HepG2 (cell line): ENCODE measurements around the gene BICDL1. TPM values are rescaled to one million over a fixed set of nuclear protein-coding genes. Genes with fewer than 3 reads are reported as not detected.

Source experiments
- ATAC-seq: fragments of 200-7000 bp; cut with Tn5 transposase; 3 replicates; pipeline ENCODE4 v1.9.1; 2020; ENCODE audit warnings: mild to moderate bottlenecking, moderate library complexity
- BruUV-seq: library from RNA; stranded (reverse); fragments of 400-500 nt; replicated peaks from 2 replicates; lab custom pipeline; 2021; lab: Mats Ljungman, UMichigan
- CTCF ChIA-PET: fragments of 300-600 bp; formaldehyde crosslinking; extraction: SDS; loops from one replicate; lab custom pipeline; 2021; ENCODE audit warnings: low total read pairs, inconsistent platforms, low intra/inter-chr PET ratio; lab: Yijun Ruan, JAX
- POLR2A ChIA-PET: fragments of 350-600 bp; sonication (Branson Sonifier 250); formaldehyde crosslinking; loops from one replicate; lab custom pipeline; 2020; ENCODE audit warnings: antibody characterized with exemption, inconsistent platforms; lab: Yijun Ruan, JAX
- DNase-seq: peaks from one replicate; pipeline ENCODE4 v3.0.0-alpha.2; 2015; ENCODE audit warnings: low spot score
- FAIRE-seq: peaks from 3 replicates; lab custom pipeline; 2011; peaks lifted over from hg19 to GRCh38; lab: Jason Lieb, UNC
- H2AFZ ChIP-seq: one replicate; pipeline ENCODE4 v1.6.1; 2011; ENCODE audit warnings: low read length, inconsistent platforms
- H3K27ac ChIP-seq: fragments of 300-600 bp; 3 replicates; pipeline ENCODE4 v1.8.0; 2011; ENCODE audit warnings: mixed run types, mild to moderate bottlenecking, mixed read lengths, low read length, inconsistent platforms; ENCODE audit not compliant: insufficient read depth; ENCODE audit errors: extremely low read length
- H3K27me3 ChIP-seq, 2 experiments: fragments of 200-600 bp in 1 of 2; 2 replicates in 1 of 2; 3 replicates in 1 of 2; pipeline versions ENCODE4 v1.6.0 to v1.8.0; 2011; ENCODE audit warnings: low read length in 2 of 2, mild to moderate bottlenecking in 2 of 2, moderate library complexity in 2 of 2, inconsistent platforms in 1 of 2; ENCODE audit not compliant: insufficient read depth in 2 of 2, control insufficient read depth in 1 of 2
- H3K36me3 ChIP-seq, 2 experiments: fragments of 200-600 bp in 1 of 2; replicated peaks in 1 of 2; 2 replicates in 1 of 2; 3 replicates in 1 of 2; pipeline versions ENCODE4 v1.5.1 to v1.8.0; 2011; ENCODE audit warnings: low read length in 2 of 2, inconsistent platforms in 1 of 2; ENCODE audit not compliant: insufficient read depth in 2 of 2, control insufficient read depth in 1 of 2
- H3K4me1 ChIP-seq: 2 replicates; pipeline ENCODE4 v1.5.1; 2012; ENCODE audit warnings: low read length, inconsistent platforms; ENCODE audit not compliant: insufficient read depth
- H3K4me2 ChIP-seq: 2 replicates; pipeline ENCODE4 v1.6.0; 2011; ENCODE audit warnings: low read depth, low read length, inconsistent platforms
- H3K4me3 ChIP-seq, 3 experiments: fragments of 200-600 bp in 1 of 3; sonication (generic), shearing (Covaris generic) in 1 of 3; replicated peaks in 1 of 3; 2 replicates each; pipeline ENCODE4 v1.5.1; 2011 to 2016; ENCODE audit warnings: low read length in 3 of 3, inconsistent platforms in 2 of 3, low read depth in 2 of 3, mild to moderate bottlenecking in 2 of 3, control low read depth in 1 of 3, mixed read lengths in 1 of 3; ENCODE audit not compliant: insufficient read depth in 1 of 3
- H3K79me2 ChIP-seq: one replicate; pipeline ENCODE4 v1.6.1; 2011; ENCODE audit warnings: low read length, inconsistent platforms; ENCODE audit not compliant: insufficient read depth
- H3K9ac ChIP-seq: 2 replicates; pipeline ENCODE4 v1.6.0; 2011; ENCODE audit warnings: mild to moderate bottlenecking, low read depth, low read length, inconsistent platforms; ENCODE audit not compliant: insufficient read depth
- H3K9me3 ChIP-seq: 2 replicates; pipeline ENCODE4 v1.5.1; 2012; ENCODE audit warnings: mild to moderate bottlenecking, low read length
- H4K20me1 ChIP-seq: 2 replicates; pipeline ENCODE4 v1.6.0; 2011; ENCODE audit warnings: inconsistent platforms, mild to moderate bottlenecking, low read length, moderate library complexity; ENCODE audit not compliant: insufficient read depth
- AGO2 ChIP-seq: fragments of 200-400 bp; formaldehyde crosslinking; optimal IDR thresholded peaks from 2 replicates; pipeline ENCODE3; 2017; ENCODE audit warnings: mild to moderate bottlenecking, low read depth, low read length, moderate library complexity
- NFYB ChIP-seq: sonication (generic); formaldehyde crosslinking; IDR thresholded peaks from 2 replicates; pipeline ENCODE4 v1.4.0; 2020; ENCODE audit warnings: missing genetic modification reagents
- SMARCE1 ChIP-seq: fragments of 450-650 bp; IDR thresholded peaks from 2 replicates; pipeline ENCODE4 v1.6.1; 2017; ENCODE audit warnings: borderline replicate concordance
- TAF15 ChIP-seq: fragments of 200-400 bp; formaldehyde crosslinking; IDR thresholded peaks from one replicate; pipeline ENCODE4 v1.6.1; 2018; ENCODE audit warnings: mild to moderate bottlenecking, low read depth, low read length; ENCODE audit not compliant: poor library complexity, severe bottlenecking
- ZNF605 ChIP-seq: sonication (generic); formaldehyde crosslinking; IDR thresholded peaks from 2 replicates; pipeline ENCODE4 v1.8.0; 2022; ENCODE audit warnings: mild to moderate bottlenecking, missing genetic modification reagents
- ZNF768 ChIP-seq: sonication (generic); formaldehyde crosslinking; IDR thresholded peaks from 2 replicates; pipeline ENCODE4 v1.4.0; 2020; ENCODE audit warnings: missing genetic modification reagents
- ZZZ3 ChIP-seq: sonication (generic); formaldehyde crosslinking; IDR thresholded peaks from 2 replicates; pipeline ENCODE4 v1.4.0; 2020; ENCODE audit warnings: missing genetic modification reagents, mild to moderate bottlenecking, borderline replicate concordance
- WGBS: methylation state at CpG from one replicate; pipeline ENCODE4 v1.1.6; 2017; ENCODE audit warnings: low lambda C conversion rate; 5-methylcytosine and 5-hydroxymethylcytosine counted together
- in situ Hi-C: cut with HindIII; loops from 2 replicates; pipeline ENCODE4 v1.10.0; 2017; ENCODE audit warnings: low pct_unique_long_range_greater_than_20kb; ENCODE audit not compliant: extremely low pct_ligation_motif_present
- intact Hi-C: fragments of 100-400 bp; cut with micrococcal nuclease; formaldehyde crosslinking; loops from one replicate; pipeline ENCODE4 v1.10.0; 2022; ENCODE audit not compliant: unreplicated experiment
- polyA plus RNA-seq, 8 experiments: library from polyadenylated mRNA; depleted of rRNA in 3 of 8; stranded (reverse) in 7 of 8; unstranded in 1 of 8; fragments of >200 nt; fragmentation: Illumina TruSeq in 4 of 8; extraction: Trizol in 4 of 8; gene quantifications; 2 replicates each; pipeline versions ENCODE4 v1.2.1 to v1.2.3, GENCODE V29; 2011 to 2016; ENCODE audit warnings: low read depth in 4 of 8, missing spikeins in 1 of 8, mixed read lengths in 1 of 8; ENCODE audit not compliant: insufficient read depth in 1 of 8
- total RNA-seq, 5 experiments: library from RNA; depleted of rRNA; stranded (reverse); fragments of >200 nt; fragmentation: Illumina TruSeq; extraction: Trizol; gene quantifications; 2 replicates each; pipeline ENCODE4 v1.2.3, GENCODE V29; 2016; ENCODE audit warnings: low read depth in 1 of 5
- TF ChIP-seq, protein P1 (sequence below): sonication (generic); formaldehyde crosslinking; IDR thresholded peaks from 2 replicates; pipeline ENCODE4 v1.4.0; 2020; ENCODE audit warnings: missing genetic modification reagents, borderline replicate concordance
- TF ChIP-seq, protein P2 (sequence below): sonication (generic); formaldehyde crosslinking; conservative IDR thresholded peaks from 2 replicates; pipeline ENCODE4 v1.8.0; 2022; ENCODE audit warnings: mild to moderate bottlenecking, moderate library complexity, missing genetic modification reagents

The BICDL1 gene
- total and polyA plus RNA-seq, 2 of the 13 experiments (the other 11 are each of a cell fraction or from before 2014, with no cell fraction given), result 3.6 to 9.7 TPM

DNA sequence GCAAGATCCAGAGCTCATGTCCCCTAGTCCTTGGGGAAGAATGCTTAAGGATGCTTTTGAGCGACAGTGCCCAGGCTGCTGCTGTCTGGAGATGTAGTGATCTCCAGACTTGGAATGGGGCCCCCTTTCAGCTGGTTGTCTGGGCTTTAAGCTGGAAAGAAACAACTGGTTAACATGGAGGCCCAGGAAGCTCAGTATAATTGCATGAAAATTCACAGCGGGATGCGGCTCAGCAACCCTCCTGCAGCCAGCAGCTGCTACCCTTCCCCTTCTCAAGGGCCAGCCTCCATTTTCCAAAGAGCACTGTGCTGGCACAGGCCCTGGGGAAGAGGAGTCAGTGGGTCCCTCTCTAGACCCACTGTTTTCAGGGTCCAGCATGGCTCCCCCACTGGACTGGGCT lies 101.2 kb downstream of the BICDL1 start (continued):
- TF ChIP-seq, protein P1, sequence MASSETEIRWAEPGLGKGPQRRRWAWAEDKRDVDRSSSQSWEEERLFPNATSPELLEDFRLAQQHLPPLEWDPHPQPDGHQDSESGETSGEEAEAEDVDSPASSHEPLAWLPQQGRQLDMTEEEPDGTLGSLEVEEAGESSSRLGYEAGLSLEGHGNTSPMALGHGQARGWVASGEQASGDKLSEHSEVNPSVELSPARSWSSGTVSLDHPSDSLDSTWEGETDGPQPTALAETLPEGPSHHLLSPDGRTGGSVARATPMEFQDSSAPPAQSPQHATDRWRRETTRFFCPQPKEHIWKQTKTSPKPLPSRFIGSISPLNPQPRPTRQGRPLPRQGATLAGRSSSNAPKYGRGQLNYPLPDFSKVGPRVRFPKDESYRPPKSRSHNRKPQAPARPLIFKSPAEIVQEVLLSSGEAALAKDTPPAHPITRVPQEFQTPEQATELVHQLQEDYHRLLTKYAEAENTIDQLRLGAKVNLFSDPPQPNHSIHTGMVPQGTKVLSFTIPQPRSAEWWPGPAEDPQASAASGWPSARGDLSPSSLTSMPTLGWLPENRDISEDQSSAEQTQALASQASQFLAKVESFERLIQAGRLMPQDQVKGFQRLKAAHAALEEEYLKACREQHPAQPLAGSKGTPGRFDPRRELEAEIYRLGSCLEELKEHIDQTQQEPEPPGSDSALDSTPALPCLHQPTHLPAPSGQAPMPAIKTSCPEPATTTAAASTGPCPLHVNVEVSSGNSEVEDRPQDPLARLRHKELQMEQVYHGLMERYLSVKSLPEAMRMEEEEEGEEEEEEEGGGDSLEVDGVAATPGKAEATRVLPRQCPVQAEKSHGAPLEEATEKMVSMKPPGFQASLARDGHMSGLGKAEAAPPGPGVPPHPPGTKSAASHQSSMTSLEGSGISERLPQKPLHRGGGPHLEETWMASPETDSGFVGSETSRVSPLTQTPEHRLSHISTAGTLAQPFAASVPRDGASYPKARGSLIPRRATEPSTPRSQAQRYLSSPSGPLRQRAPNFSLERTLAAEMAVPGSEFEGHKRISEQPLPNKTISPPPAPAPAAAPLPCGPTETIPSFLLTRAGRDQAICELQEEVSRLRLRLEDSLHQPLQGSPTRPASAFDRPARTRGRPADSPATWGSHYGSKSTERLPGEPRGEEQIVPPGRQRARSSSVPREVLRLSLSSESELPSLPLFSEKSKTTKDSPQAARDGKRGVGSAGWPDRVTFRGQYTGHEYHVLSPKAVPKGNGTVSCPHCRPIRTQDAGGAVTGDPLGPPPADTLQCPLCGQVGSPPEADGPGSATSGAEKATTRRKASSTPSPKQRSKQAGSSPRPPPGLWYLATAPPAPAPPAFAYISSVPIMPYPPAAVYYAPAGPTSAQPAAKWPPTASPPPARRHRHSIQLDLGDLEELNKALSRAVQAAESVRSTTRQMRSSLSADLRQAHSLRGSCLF (CRISPR knock-in tag), result no peak
- no peak for TF ChIP-seq ZZZ3 (CRISPR knock-in tag)

DNA sequence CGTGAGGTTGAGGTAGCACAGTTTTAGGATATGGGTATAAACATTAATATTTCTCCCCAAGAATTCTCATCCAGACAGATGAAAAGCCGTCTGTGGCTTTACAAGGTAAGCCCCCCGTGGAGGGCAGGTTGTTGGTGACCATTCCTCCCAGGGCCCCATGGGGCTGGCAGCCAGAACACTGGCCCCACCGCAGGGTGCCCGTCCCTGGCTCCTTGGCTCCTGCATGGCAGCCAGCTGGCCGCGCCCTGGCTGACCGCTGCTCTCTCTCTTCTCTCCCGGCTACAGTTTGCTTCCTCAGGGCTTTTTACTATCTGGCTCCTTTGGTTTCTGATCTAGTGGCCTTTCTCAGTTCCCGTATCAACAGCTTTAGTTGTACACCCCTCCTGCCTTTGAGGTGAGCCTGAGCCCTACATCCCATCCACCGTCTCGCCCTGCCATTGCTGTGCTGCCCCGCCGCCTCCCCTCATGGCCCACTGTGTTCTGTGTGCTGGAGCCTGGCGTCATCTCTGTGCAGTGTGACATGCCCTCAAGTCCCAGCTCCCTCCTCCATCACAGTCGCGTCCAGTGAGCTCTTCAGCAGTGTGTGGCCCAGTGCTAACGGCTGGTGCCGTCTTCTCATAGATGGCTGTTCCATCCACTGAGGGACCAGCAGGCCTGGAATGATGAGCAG lies 101.7 kb downstream of the BICDL1 start:
- Histone ChIP-seq H3K27me3 (no peaks in the 10 kb centered on the region), H3K27ac (no peak overlapping the region), H3K4me3 (no peak overlapping the region), H3K79me2 (no peaks in the 10 kb centered on the region), H3K9ac (no peak overlapping the region), H4K20me1 (no peaks in the 10 kb centered on the region; the same call in 1 of the 2 replicates), H3K36me3 (no peaks in the 10 kb centered on the region; a peak in 1 of 5 replicates), H2AFZ (no peak overlapping the region), H3K4me2 (no peak overlapping the region), H3K9me3 (no peaks in the 10 kb centered on the region), H3K4me1 (peaks cover 36% of the 10 kb centered on the region)
- CTCF ChIA-PET, result no interaction called here
- WGBS, result 96% methylated on average over 15 of the region's 19 CpGs
- POLR2A ChIA-PET, result no interaction called here
- no peak for FAIRE-seq
- no TSS peak for BruUV-seq
- no peak for TF ChIP-seq ZNF605 (CRISPR knock-in tag)
- no peak for TF ChIP-seq SMARCE1
- TF ChIP-seq, protein P2, sequence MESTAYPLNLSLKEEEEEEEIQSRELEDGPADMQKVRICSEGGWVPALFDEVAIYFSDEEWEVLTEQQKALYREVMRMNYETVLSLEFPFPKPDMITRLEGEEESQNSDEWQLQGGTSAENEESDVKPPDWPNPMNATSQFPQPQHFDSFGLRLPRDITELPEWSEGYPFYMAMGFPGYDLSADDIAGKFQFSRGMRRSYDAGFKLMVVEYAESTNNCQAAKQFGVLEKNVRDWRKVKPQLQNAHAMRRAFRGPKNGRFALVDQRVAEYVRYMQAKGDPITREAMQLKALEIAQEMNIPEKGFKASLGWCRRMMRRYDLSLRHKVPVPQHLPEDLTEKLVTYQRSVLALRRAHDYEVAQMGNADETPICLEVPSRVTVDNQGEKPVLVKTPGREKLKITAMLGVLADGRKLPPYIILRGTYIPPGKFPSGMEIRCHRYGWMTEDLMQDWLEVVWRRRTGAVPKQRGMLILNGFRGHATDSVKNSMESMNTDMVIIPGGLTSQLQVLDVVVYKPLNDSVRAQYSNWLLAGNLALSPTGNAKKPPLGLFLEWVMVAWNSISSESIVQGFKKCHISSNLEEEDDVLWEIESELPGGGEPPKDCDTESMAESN (CRISPR knock-in tag), result no peak
- peak; percentile 67 for TF ChIP-seq AGO2
- no peak for TF ChIP-seq TAF15
- no peak for TF ChIP-seq ZNF768 (CRISPR knock-in tag)
- TF ChIP-seq NFYB, result no peak
- intact Hi-C loops, result no loop called here
- no peak for DNase-seq
- no peak for ATAC-seq
- in situ Hi-C loops, result no loop called here
